ENCODE measurements around the gene CERCAM.
"Not testable (repeated sequence)": the region's sequence is repeated elsewhere in the genome, so short reads cannot be mapped to it uniquely, and the experiment has no call there.

CERCAM gene

GRCh38 chr9:128435611-128436010 is 15.0 kb downstream of the CERCAM start:
- TF ChIP-seq, protein P1, sequence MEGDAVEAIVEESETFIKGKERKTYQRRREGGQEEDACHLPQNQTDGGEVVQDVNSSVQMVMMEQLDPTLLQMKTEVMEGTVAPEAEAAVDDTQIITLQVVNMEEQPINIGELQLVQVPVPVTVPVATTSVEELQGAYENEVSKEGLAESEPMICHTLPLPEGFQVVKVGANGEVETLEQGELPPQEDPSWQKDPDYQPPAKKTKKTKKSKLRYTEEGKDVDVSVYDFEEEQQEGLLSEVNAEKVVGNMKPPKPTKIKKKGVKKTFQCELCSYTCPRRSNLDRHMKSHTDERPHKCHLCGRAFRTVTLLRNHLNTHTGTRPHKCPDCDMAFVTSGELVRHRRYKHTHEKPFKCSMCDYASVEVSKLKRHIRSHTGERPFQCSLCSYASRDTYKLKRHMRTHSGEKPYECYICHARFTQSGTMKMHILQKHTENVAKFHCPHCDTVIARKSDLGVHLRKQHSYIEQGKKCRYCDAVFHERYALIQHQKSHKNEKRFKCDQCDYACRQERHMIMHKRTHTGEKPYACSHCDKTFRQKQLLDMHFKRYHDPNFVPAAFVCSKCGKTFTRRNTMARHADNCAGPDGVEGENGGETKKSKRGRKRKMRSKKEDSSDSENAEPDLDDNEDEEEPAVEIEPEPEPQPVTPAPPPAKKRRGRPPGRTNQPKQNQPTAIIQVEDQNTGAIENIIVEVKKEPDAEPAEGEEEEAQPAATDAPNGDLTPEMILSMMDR (IDR thresholded peaks at IDR 0.05; ENCODE audit: extremely low read depth, missing control alignments): no peak
- no peak for DNase-seq (ENCODE audit: low spot score)

GRCh38 chr9:128438343-128439109 is 17.9 kb downstream of the CERCAM start:
- TF ChIP-seq, protein P1 (IDR thresholded peaks at IDR 0.05; ENCODE audit: extremely low read depth, missing control alignments): peak; percentile 98
- DNase-seq (ENCODE audit: low spot score): peak; percentile 89

DNA sequence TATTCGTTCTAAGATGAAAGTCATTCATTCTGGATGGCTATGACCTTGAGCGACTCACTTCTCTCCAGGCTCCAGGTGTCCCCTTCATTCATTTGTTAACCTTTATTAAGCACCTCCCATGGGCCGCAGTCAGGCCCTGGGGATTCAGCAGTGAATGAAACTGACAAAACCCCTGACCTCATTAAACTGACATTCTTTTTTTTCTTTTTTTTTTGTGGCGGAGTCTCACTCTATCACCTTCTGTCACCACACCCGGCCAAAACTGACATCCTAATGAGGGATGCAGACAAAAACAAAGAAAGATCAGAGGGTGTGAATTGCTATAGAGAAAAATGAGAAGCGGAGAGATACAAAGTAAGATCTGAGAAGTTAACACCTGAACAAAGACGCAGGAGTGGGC is 18.6 kb downstream of the CERCAM start:
- DNase-seq (ENCODE audit: low spot score): no peak

GRCh38 chr9:128442150-128442549 is 21.5 kb downstream of the CERCAM start:
- TF ChIP-seq, protein P1 (IDR thresholded peaks at IDR 0.05; ENCODE audit: extremely low read depth, missing control alignments): no peak
- DNase-seq (ENCODE audit: low spot score): no peak

More for the DNA sequence above, 18.6 kb downstream of the CERCAM start:
- TF ChIP-seq, protein P1 (IDR thresholded peaks at IDR 0.05; ENCODE audit: extremely low read depth, missing control alignments): no peak

GRCh38 chr9:128446505-128446904 is 25.8 kb downstream of the CERCAM start:
- not testable (repeated sequence) for DNase-seq (ENCODE audit: low spot score)

DNA sequence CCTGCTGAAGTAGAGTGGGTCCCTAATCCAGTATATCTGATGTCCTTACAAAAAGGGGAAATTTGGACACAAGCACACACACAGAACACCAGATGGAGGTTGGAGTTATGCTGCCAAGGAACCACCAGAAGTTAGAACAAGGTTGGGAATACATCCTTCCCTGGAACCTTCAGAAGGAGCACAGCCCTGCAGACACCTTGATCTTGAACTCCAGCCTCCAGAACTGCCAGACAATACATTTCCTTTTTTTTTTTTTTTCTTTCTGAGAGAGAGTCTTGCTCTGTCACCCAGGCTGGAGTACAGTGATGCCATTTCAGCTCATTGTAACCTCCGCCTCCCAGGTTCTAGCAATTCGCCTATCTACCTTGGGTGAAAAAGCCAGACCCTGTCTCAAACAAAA is 28.1 kb downstream of the CERCAM start:
- DNase-seq (ENCODE audit: low spot score): no peak
- TF ChIP-seq, protein P1 (IDR thresholded peaks at IDR 0.05; ENCODE audit: extremely low read depth, missing control alignments): no peak

DNA sequence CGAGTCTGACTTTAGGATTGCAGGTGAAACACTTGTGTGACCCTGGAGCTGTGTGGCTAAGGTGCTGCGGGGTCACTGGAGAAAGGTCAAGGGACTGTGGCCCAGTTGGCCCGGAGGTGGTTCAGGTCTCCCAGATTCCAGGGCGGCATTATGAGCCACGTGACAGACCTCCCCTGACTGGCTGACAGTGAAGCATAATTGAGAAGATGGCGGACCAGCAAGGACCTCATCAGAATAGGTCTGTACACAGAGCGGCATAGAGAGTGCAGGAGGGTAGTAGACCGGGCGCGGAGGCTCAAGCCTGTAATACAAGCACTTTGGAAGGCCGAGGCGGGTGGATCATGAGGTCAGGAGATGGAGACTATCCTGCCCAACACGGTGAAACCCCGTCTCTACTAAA is 34.3 kb downstream of the CERCAM start:
- TF ChIP-seq, protein P1 (IDR thresholded peaks at IDR 0.05; ENCODE audit: extremely low read depth, missing control alignments): no peak
- DNase-seq (ENCODE audit: low spot score): no peak

All from GM20000 (cell line).